Measurements from ENCODE around the gene DLG1. TPM values are rescaled to one million over a fixed set of nuclear protein-coding genes. Genes with fewer than 3 reads are reported as not detected.

Gene DLG1
- total and polyA plus RNA-seq, 2 experiments from 2014 or later: 27.6 to 98.0 TPM

GRCh38 chr3:197231321-197231720, 67.1 kb downstream of the DLG1 start (continued):
- no peak for TF ChIP-seq POLR2AphosphoS5 (IDR thresholded peaks at IDR 0.05; ENCODE audit: low read depth)
- TF ChIP-seq EZH2 (IDR thresholded peaks at IDR 0.05; ENCODE audit: low read depth, unreplicated experiment): no peak
- no peak for TF ChIP-seq CREB1 (CRISPR knock-in tag; IDR thresholded peaks at IDR 0.05; ENCODE audit: low read depth)

DNA sequence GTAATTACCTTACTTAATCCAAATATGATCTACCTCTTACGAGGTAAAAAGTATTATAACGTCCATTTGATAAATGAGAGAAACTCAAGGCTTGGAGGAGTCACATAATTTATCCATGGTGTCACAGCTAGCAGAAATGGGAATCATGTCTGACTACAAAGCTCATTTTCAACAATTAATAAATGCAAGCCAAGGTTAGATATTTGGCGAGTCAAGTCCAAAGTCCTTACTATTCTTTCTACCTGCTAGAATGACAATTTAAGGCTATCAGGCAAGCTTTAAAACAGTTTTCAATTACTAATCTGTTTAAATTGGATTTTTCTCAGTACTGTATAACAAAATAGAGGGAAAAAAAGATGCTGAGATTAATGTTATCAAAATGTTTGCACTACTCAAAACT, 68.6 kb downstream of the DLG1 start:
- TF ChIP-seq, protein P1, sequence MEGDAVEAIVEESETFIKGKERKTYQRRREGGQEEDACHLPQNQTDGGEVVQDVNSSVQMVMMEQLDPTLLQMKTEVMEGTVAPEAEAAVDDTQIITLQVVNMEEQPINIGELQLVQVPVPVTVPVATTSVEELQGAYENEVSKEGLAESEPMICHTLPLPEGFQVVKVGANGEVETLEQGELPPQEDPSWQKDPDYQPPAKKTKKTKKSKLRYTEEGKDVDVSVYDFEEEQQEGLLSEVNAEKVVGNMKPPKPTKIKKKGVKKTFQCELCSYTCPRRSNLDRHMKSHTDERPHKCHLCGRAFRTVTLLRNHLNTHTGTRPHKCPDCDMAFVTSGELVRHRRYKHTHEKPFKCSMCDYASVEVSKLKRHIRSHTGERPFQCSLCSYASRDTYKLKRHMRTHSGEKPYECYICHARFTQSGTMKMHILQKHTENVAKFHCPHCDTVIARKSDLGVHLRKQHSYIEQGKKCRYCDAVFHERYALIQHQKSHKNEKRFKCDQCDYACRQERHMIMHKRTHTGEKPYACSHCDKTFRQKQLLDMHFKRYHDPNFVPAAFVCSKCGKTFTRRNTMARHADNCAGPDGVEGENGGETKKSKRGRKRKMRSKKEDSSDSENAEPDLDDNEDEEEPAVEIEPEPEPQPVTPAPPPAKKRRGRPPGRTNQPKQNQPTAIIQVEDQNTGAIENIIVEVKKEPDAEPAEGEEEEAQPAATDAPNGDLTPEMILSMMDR (conservative IDR thresholded peaks at IDR 0.05; ENCODE audit: low read depth in 2 of 2): no peak
- TF ChIP-seq ETS1 (IDR thresholded peaks at IDR 0.05) (no peak), EZH2 (IDR thresholded peaks at IDR 0.05; ENCODE audit: low read depth, unreplicated experiment) (no peak), ZNF331 (CRISPR knock-in tag; IDR thresholded peaks at IDR 0.05; ENCODE audit: low read depth) (no peak), JUNB (IDR thresholded peaks at IDR 0.05; ENCODE audit: unreplicated experiment) (no peak)
- Mint-ChIP-seq H3K4me3 (no peak overlapping the region), H3K27ac (no peak overlapping the region), H3K4me1 (peaks cover 13% of the 10 kb centered on the region; the same call in 2 of the 3 replicates), H3K27me3 (ENCODE audit: insufficient read depth, low read depth, poor library complexity) (peaks cover 4% of the 10 kb centered on the region), H3K9me3 (no peaks in the 10 kb centered on the region), H3K36me3 (ENCODE audit: low read depth) (no peaks in the 10 kb centered on the region; the same call in 2 of the 3 replicates)
- DNase-seq (ENCODE audit: low spot score) (no peak), ATAC-seq (no peak)
- Histone ChIP-seq H3F3A (replicated peaks; ENCODE audit: low read depth) (no peaks in the 10 kb centered on the region), H3K27ac (ENCODE audit: low read depth) (no peak overlapping the region), H3K4me3 (no peak overlapping the region), H3K36me3 (ENCODE audit: insufficient read depth) (no peaks in the 10 kb centered on the region), H2AFZ (no peak overlapping the region), H3K9me2 (ENCODE audit: insufficient read depth) (no peaks in the 10 kb centered on the region), H3K4me2 (no peak overlapping the region), H3K4me1 (ENCODE audit: insufficient read depth) (peaks cover 7% of the 10 kb centered on the region), H4K20me1 (replicated peaks; ENCODE audit: insufficient read depth) (peaks cover 12% of the 10 kb centered on the region), H3K27me3 (ENCODE audit: insufficient read depth) (no peaks in the 10 kb centered on the region), H3K79me2 (replicated peaks; ENCODE audit: insufficient read depth) (peaks cover 97% of the 10 kb centered on the region)

DNA sequence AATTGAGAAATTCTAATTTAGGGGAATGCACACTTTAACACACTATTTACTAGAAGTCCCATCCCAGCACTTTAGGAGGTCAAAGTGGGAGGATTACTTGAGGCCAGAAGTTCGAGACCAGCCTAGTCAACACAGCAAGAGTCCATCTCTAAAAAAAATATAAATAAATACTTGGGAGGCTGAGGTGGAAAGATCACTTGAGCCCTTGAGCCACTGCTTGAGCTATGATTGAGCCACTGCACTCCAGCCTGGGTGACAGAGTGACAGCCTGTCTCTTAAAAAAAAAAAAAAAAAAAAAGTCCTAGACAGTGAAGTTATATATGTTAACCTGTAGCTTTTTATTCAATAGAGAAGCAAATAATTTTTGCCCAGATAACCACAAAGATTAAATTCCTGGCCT, 69.2 kb downstream of the DLG1 start:
- Histone ChIP-seq H3K36me3 (ENCODE audit: insufficient read depth) (no peaks in the 10 kb centered on the region), H3K4me1 (ENCODE audit: insufficient read depth) (peaks cover 7% of the 10 kb centered on the region), H2AFZ (no peak overlapping the region), H3F3A (replicated peaks; ENCODE audit: low read depth) (no peaks in the 10 kb centered on the region), H3K79me2 (replicated peaks; ENCODE audit: insufficient read depth) (peaks cover 97% of the 10 kb centered on the region), H3K4me3 (no peak overlapping the region), H3K27me3 (ENCODE audit: insufficient read depth) (no peaks in the 10 kb centered on the region), H3K4me2 (no peak overlapping the region), H3K27ac (ENCODE audit: low read depth) (no peak overlapping the region), H3K9me2 (ENCODE audit: insufficient read depth) (no peaks in the 10 kb centered on the region), H4K20me1 (replicated peaks; ENCODE audit: insufficient read depth) (peaks cover 12% of the 10 kb centered on the region)
- H3K4me1 Mint-ChIP-seq: peaks cover 13% of the 10 kb centered on the region; the same call in 2 of the 3 replicates
- H3K27ac Mint-ChIP-seq: no peak overlapping the region
- DNase-seq (ENCODE audit: low spot score) (no peak), ATAC-seq (no peak)
- no peak overlapping the region for H3K4me3 Mint-ChIP-seq
- H3K27me3 Mint-ChIP-seq (ENCODE audit: insufficient read depth, low read depth, poor library complexity): peaks cover 4% of the 10 kb centered on the region
- H3K36me3 Mint-ChIP-seq (ENCODE audit: low read depth): no peaks in the 10 kb centered on the region
- no peaks in the 10 kb centered on the region for H3K9me3 Mint-ChIP-seq
- TF ChIP-seq ZNF114 (CRISPR knock-in tag; IDR thresholded peaks at IDR 0.05): no peak
- TF ChIP-seq JUNB (IDR thresholded peaks at IDR 0.05; ENCODE audit: unreplicated experiment): no peak
